SK-N-DZ (cell line): ENCODE measurements around the gene CIRBP.
A peak's percentile ranks its signal among the peaks of the same experiment; 100 is the strongest.

Experiments
- DNase-seq: peaks from one replicate; pipeline ENCODE4 v3.0.0-alpha.2; 2015; ENCODE audit warnings: low spot score

The CIRBP gene

GRCh38 chr19:1230783-1231489 is 38.2 kb upstream of the CIRBP start:
- no peak for DNase-seq

DNA sequence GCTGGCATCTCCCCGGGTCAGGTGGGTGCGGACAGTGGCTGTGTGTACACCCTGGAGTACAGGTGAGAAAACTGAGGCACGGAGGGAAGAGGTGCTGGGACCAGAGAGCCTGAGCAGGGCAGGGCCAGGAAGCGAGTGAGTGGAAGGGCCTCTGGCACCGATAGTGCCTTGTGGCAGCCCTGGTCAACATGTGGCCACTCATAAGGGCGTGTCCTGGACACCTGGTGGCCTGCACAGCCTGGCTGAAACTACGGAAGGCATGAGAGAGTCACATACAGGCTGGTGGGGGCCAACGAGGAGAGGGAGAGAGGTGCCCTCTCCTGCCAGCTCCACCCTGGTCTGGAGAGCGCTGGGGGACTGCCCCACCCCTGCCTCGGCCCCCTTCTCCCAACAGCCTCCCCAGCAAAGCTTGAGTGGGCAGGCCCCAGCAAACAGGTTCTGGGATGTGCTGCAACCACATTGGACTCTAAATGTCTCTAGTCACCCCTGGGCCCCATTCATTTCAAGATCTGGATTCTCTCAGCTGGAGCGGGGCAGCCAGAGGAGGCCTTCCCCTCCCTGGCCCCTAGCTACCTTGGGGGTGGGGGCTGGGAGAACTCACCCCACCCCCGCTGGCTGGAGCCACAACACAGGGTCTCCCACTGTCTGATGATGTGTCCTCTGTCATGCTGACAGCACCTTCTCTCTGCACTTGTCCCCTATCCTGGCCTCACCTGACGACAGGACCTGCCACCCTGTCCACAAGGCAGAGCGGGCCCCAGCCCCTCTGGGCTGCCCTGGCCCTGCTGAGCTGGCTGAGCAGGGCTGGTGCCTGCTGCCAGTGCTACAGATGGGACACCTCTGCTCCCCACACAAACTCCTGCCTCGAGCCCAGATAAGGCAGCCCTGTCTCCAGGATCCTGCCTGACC is 37.1 kb upstream of the CIRBP start:
- no peak for DNase-seq

DNA sequence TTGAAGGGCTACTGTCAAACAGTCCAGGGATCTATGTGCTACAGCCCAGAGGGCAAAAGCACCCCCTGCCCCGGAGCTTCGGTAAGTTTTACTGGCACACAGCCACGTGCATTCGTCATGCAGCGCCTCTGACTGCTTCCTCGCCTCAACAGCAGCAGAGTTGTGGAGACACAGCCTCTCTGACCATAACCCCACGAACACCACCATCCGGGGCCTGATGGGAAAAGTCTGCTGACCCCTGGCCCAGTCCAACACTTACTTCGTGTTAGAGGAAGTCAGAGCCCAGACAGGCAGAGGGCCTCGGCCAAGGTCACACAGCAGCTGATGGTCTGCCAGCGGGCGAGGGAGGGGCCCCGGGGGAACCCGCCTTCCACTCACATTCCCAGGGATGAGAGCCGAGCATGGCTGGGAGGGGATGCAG is 36.5 kb upstream of the CIRBP start:
- DNase-seq, result no peak

- no peak for DNase-seq
These were observed 35.9 kb upstream of the CIRBP start for GRCh38 chr19:1233115-1233667.

GRCh38 chr19:1234051-1234954 is 34.8 kb upstream of the CIRBP start:
- no peak for DNase-seq

- DNase-seq, result no peak
These were observed 34.2 kb upstream of the CIRBP start for GRCh38 chr19:1234955-1235380.

- no peak for DNase-seq
These were observed 33.2 kb upstream of the CIRBP start for GRCh38 chr19:1235625-1236538.

DNA sequence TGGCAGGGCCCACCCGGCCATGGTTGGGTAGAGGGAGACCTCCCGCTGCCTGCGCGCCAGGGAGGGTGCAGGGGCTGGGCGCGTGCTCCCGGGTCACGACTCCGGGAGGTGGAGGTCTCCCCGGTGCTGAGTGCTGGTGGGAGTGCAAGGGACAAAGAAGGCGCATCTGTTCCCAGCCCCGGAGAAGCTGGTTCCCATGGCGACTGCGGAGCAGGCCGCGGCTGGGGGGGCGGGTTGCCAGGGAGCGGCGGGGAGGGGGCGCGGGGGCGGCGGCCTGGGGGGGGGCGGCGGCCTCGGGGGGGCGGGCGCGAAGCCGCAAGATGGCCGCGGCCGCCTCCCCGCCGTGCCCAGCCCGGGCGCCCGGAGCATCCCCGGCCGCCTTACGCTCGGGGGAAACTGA is 32.6 kb upstream of the CIRBP start:
- peak; percentile 64 for DNase-seq

DNA sequence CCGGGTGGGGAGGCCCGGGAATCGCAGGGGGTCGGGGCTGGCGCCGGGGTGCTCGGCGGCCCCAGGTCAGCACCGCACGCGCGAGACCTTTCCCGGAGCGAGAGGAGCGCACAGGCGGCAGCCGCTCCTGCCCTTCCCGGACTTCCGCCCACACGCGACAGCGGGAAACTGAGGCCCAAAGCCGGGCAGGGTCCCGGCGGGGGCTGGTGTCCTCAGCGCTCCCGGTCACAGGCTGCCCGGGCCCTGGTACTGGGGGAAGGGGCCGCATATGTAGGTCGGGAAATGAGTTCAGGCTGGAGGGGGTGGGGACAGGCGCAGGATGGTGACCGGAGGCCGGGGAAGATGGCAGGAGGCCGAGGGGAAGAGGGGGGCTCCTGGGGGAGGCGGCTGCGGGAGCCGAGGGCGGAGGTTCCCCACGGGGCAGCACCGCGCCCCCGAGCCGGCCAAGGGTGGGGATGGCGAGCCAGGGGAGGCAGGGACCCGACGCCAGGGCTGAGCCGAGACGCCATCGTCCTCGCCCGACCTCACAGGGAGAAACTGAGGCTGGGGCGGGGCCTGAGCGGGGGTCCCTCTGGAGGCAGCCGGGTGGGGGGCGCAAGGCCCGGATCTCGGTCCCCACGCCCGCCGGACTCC is 32.0 kb upstream of the CIRBP start:
- DNase-seq, result no peak

GRCh38 chr19:1237754-1238368 is 31.3 kb upstream of the CIRBP start, which contains the start of gene CBARP:
Gene CBARP (minus strand): TSS chr19:1238005. CDS start chr19:1236100, 1,905 bp downstream.
- DNase-seq, result no peak

GRCh38 chr19:1238369-1239303 is 30.5 kb upstream of the CIRBP start:
- no peak for DNase-seq

DNA sequence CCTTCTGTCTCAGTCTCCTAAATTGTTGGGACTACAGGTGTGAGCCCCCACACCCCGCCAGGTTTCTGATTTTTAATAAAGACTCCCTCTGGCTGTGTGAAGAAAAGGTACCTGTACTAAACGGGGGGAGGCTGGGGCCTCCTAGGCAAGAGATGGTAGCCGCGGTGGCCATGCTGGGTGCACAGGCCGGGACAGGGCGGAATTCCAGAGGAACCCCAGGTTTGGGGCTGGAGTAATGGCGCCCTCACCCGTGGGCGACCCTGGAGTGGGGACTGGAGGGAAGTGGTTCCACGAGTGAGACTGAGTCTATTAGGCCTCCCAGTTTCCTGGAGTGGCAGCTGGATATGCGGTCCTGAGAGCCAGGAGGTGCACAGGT is 29.7 kb upstream of the CIRBP start:
- DNase-seq, result no peak

DNA sequence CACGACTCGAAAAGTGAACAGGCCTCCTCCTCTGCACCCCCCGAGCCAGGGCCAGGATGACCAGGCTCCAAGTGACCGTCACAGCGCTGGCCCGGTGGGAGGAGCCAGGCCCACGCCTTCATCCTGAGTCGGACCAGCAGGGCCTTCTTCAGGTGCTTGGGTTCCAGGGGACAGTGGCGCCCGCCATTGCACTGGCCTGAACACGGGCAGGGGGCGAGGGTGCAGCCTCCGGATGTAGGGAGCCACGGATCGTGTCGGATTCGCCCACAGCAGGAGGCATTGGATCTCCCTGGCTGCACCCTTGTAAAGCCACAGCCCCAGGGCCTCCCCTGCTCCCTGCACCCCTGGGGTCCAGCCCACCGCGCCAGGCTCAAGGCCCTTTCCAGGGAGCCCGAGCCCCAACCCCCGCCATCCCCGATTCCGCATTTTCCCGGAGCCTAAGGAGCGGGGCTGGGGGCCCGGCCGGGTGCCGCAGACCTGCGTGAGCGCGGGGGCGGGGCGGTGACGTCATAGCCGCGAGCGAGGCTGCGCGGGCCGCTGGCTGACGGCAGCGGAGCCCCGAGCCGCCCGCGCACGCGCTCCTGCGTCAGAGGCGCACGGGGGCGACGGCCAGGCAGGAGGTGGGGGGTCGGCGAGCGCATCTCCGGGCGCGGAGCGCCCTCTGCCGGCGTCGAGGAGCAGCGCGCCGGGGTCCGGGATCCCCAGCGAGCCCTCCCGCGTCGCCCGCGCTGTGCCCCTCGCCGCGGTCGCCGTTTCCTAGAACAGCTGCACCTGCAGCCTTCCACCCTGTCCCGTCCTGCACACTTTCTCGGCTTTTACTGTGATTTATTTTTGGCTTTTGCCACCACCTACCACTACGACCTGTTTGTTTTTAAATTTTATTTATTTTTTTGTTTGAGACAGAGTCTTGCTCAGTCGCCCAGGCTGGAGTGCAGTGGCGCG is 29.1 kb upstream of the CIRBP start:
- DNase-seq, result peak; percentile 88

DNA sequence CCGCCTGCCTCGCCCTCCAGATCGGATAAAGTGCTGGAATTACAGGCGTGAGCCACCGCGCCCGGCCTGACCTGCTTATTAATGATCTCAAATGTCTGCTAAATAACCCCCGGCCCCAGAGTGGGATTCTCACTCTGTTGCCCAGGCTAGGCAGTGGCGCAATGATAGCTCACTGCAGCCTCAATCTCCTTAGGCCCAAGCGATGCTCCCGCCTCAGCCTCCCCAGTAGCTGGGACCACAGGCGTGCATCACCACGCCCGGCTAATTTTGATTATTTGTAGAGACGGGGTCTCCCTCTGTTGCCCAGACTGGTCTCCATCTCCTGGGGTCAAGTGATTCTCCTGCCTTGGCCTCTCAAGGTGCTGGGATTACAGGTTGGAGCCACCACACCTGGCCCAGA is 28.2 kb upstream of the CIRBP start:
- DNase-seq, result no peak

- peak; percentile 93 for DNase-seq
These were observed 27.6 kb upstream of the CIRBP start, which contains the start of gene ATP5F1D for GRCh38 chr19:1241417-1242095. Gene ATP5F1D (plus strand): TSS chr19:1241751. CDS start chr19:1241851, 100 bp downstream.
